ENCODE data around the gene ZNF536. TPM values are rescaled to one million over a fixed set of nuclear protein-coding genes. Genes with fewer than 3 reads are reported as not detected.

Gene ZNF536
- total RNA-seq, 1 experiment from 2014 or later: not detected

GRCh38 chr19:30388327-30388726 lies 16.1 kb downstream of the ZNF536 start:
- H4K5ac ChIP-seq (ENCODE audit: insufficient read length, low read depth, low read length): no peak overlapping the region
- H2AK5ac ChIP-seq (ENCODE audit: insufficient read length, low read length): no peak overlapping the region
- no peak overlapping the region for H3K27ac ChIP-seq (ENCODE audit: insufficient read length, low read depth, low read length)
- Mint-ChIP-seq H3K4me3 (no peak overlapping the region), H3K27ac (no peak overlapping the region), H3K36me3 (ENCODE audit: insufficient read depth in 1 of 3, low read depth in 3 of 3) (no peaks in the 10 kb centered on the region), H3K4me1 (peaks cover 37 to 38% of the 10 kb centered on the region in 2 experiments), H3K27me3 (ENCODE audit: low read depth) (peaks cover 34% of the 10 kb centered on the region), H3K9me3 (no peaks in the 10 kb centered on the region; a peak in 1 of 5 replicates)
- no peak overlapping the region for H4K8ac ChIP-seq (replicated peaks; ENCODE audit: insufficient read length, low read depth, low read length)
- no peaks in the 10 kb centered on the region for H3K79me2 ChIP-seq (ENCODE audit: insufficient read depth, low read length)
- no peak overlapping the region for H3K18ac ChIP-seq (ENCODE audit: insufficient read length, low read depth, low read length)
- H3K4me1 ChIP-seq (ENCODE audit: insufficient read depth, low read length): peaks cover 8% of the 10 kb centered on the region; the same call in 1 of the 2 replicates
- H3K4ac ChIP-seq (ENCODE audit: low read depth, low read length): no peak overlapping the region
- no CpG with 5 or more reads among the region's 9 CpGs for WGBS (ENCODE audit: extremely low coverage, insufficient read length, low lambda C conversion rate)
- no peak overlapping the region for H2AFZ ChIP-seq (ENCODE audit: low read length)
- H2BK20ac ChIP-seq (ENCODE audit: low read depth, low read length, poor library complexity, severe bottlenecking): no peak overlapping the region
- no peak for TF ChIP-seq CTCF (conservative IDR thresholded peaks at IDR 0.05)
- no peak overlapping the region for H2BK15ac ChIP-seq (ENCODE audit: low read depth, low read length)
- no peaks in the 10 kb centered on the region for H3K23me2 ChIP-seq (ENCODE audit: insufficient read length, low read depth, low read length, poor library complexity, severe bottlenecking)
- no peak overlapping the region for H3K23ac ChIP-seq (ENCODE audit: insufficient read length, low read depth, low read length)
- no peaks in the 10 kb centered on the region for H4K20me1 ChIP-seq (ENCODE audit: control insufficient read depth, insufficient read depth, insufficient read length)
- DNase-seq: no peak
- no peaks in the 10 kb centered on the region; the same call in 1 of the 2 replicates for H3K27me3 ChIP-seq (ENCODE audit: insufficient read depth, low read length)
- no peak overlapping the region for H2BK5ac ChIP-seq (ENCODE audit: insufficient read length, low read length)
- no peak overlapping the region for H2BK120ac ChIP-seq (ENCODE audit: low read depth, low read length, poor library complexity, severe bottlenecking)
- H4K91ac ChIP-seq (ENCODE audit: insufficient read length, low read depth, low read length): no peak overlapping the region
- H3K56ac ChIP-seq (ENCODE audit: insufficient read length, low read depth, low read length): no peak overlapping the region
- no peaks in the 10 kb centered on the region for H3K79me1 ChIP-seq (ENCODE audit: insufficient read depth, low read depth, low read length, poor library complexity, severe bottlenecking)
- H3T11ph ChIP-seq (ENCODE audit: low read length): no peak overlapping the region
- no peaks in the 10 kb centered on the region for H3K9me3 ChIP-seq (ENCODE audit: control insufficient read depth, low read depth, low read length)
- no peak overlapping the region for H3K14ac ChIP-seq (ENCODE audit: insufficient read depth, low read length)
- no peak overlapping the region for H3K4me2 ChIP-seq (ENCODE audit: insufficient read depth, insufficient read length, low read length)
- no peak overlapping the region for H3K9ac ChIP-seq (ENCODE audit: extremely low read depth, insufficient read length, low read length)
- no peak overlapping the region for H2BK12ac ChIP-seq (ENCODE audit: insufficient read length, low read depth, low read length)

All from H9 (cell line).